KMS-11 (cell line): ENCODE measurements around the gene POLA1.
"Not testable (repeated sequence)": the region's sequence is repeated elsewhere in the genome, so short reads cannot be mapped to it uniquely, and the experiment has no call there.

Source experiments
- H2AFZ ChIP-seq: fragments of 200-600 bp; sonication (generic); 2 replicates; pipeline ENCODE4 v1.6.1; 2016; ENCODE audit warnings: antibody characterized with exemption, mixed run types, low read depth
- H3K27ac ChIP-seq: fragments of 200-600 bp; sonication (generic); 2 replicates; pipeline ENCODE4 v1.6.1; 2016; ENCODE audit warnings: mild to moderate bottlenecking, mixed run types
- H3K27me3 ChIP-seq: fragments of 200-600 bp; sonication (generic); 2 replicates; pipeline ENCODE4 v1.6.1; 2017; ENCODE audit warnings: mild to moderate bottlenecking, low read depth, mixed run types, moderate library complexity; ENCODE audit not compliant: insufficient read depth
- H3K36me3 ChIP-seq: fragments of 200-600 bp; sonication (generic); 2 replicates; pipeline ENCODE4 v1.6.1; 2017; ENCODE audit warnings: mild to moderate bottlenecking, mixed run types; ENCODE audit not compliant: insufficient read depth
- H3K4me1 ChIP-seq: fragments of 200-600 bp; sonication (generic); 2 replicates; pipeline ENCODE4 v1.6.1; 2016; ENCODE audit warnings: mild to moderate bottlenecking, low read depth, mixed run types; ENCODE audit not compliant: poor library complexity, severe bottlenecking
- H3K4me2 ChIP-seq: fragments of 200-600 bp; sonication (generic); 2 replicates; pipeline ENCODE4 v1.7.0; 2016; ENCODE audit warnings: mild to moderate bottlenecking, mixed run types
- H3K4me3 ChIP-seq: fragments of 200-600 bp; sonication (generic); IDR thresholded peaks from 2 replicates; pipeline ENCODE4 v1.6.1; 2017; ENCODE audit warnings: low read depth, low read length, mixed read lengths; ENCODE audit not compliant: insufficient read depth
- H3K79me2 ChIP-seq: fragments of 200-600 bp; sonication (generic); 2 replicates; pipeline ENCODE4 v1.6.1; 2016; ENCODE audit warnings: low read depth, mixed run types; ENCODE audit not compliant: insufficient read depth
- H3K9ac ChIP-seq: fragments of 200-600 bp; sonication (generic); 2 replicates; pipeline ENCODE4 v1.6.1; 2016; ENCODE audit warnings: mild to moderate bottlenecking, mixed run types
- H4K20me1 ChIP-seq: fragments of 200-600 bp; sonication (generic); 2 replicates; pipeline ENCODE4 v1.6.1; 2016; ENCODE audit warnings: mild to moderate bottlenecking, mixed run types; ENCODE audit not compliant: insufficient read depth
- TF ChIP-seq, protein P1 (sequence below): fragments of 200-600 bp; sonication (generic); conservative IDR thresholded peaks from 2 replicates; pipeline ENCODE4 v1.6.1; 2017; ENCODE audit warnings: low read depth, mild to moderate bottlenecking, antibody characterized with exemption, low read length, moderate library complexity, mixed read lengths

Gene POLA1

DNA sequence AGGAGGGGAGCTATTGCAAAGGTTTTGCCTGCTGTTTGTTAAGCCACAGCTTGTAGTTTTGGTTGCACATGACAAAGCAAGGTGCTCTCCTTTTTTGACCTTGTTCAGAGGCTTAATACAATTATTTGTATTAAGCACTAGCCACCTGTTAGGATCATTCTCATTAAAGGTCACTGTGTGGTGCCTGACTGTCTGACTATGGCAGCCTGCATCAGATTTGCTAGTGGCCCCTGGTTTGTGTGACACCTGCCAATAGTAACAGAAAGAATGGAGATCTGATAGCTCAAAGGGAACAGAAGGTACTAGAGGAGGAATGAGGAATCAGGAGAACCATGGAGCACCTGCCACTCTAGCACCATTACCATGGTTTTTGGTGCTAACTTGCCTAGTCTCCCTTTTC is 102.5 kb downstream of the POLA1 start:
- Histone ChIP-seq H3K27ac (no peak overlapping the region), H3K4me1 (peaks cover 10% of the 10 kb centered on the region), H3K4me2 (no peak overlapping the region), H3K9ac (no peak overlapping the region), H4K20me1 (no peaks in the 10 kb centered on the region), H3K27me3 (no peaks in the 10 kb centered on the region), H3K79me2 (no peaks in the 10 kb centered on the region), H2AFZ (no peak overlapping the region), H3K36me3 (no peaks in the 10 kb centered on the region), H3K4me3 (no peak overlapping the region)
- TF ChIP-seq, protein P1, sequence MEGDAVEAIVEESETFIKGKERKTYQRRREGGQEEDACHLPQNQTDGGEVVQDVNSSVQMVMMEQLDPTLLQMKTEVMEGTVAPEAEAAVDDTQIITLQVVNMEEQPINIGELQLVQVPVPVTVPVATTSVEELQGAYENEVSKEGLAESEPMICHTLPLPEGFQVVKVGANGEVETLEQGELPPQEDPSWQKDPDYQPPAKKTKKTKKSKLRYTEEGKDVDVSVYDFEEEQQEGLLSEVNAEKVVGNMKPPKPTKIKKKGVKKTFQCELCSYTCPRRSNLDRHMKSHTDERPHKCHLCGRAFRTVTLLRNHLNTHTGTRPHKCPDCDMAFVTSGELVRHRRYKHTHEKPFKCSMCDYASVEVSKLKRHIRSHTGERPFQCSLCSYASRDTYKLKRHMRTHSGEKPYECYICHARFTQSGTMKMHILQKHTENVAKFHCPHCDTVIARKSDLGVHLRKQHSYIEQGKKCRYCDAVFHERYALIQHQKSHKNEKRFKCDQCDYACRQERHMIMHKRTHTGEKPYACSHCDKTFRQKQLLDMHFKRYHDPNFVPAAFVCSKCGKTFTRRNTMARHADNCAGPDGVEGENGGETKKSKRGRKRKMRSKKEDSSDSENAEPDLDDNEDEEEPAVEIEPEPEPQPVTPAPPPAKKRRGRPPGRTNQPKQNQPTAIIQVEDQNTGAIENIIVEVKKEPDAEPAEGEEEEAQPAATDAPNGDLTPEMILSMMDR = no peak

DNA sequence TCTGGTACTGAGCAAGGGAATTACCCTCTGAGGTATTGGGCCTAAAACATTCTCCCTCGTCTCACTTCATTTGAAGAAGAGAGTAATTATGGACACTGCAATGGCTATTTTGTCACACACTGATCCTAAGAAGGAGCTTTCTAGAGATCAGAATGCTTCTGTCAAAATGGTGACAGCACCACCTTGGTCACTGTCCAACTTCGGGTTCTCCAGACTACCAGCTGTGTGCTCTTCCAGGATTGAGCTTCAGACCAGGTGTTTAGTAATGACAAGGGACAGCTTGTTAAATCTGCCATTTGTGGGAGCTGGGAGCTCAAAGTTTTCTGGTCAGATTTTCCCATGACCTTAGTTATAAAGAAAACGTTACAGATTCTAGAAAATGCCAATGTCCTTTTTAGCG is 105.4 kb downstream of the POLA1 start:
- Histone ChIP-seq H3K4me2 (no peak overlapping the region), H4K20me1 (no peaks in the 10 kb centered on the region), H3K4me1 (no peaks in the 10 kb centered on the region), H3K4me3 (no peak overlapping the region), H3K79me2 (no peaks in the 10 kb centered on the region), H3K27me3 (no peaks in the 10 kb centered on the region), H3K9ac (no peak overlapping the region), H3K36me3 (no peaks in the 10 kb centered on the region), H2AFZ (no peak overlapping the region), H3K27ac (no peak overlapping the region)
- TF ChIP-seq, protein P1 = no peak

DNA sequence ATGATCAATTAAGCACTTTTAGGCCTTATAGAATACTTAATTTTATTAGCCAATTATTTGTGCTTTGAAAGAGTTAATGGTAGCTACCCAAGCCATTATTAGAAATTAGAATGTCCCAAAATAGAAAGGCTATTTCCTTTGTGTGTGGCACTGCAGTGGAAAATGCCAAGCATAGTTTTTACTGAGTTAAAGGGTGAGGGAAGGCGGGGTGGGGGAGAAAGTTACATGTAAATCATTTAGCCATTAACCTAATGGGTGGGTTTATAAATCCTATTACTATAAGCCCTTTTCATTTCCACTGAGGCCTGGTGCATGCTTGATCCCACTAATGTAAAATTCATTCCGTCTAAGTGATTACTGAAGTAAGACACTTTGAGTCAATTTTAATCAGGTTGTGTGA is 105.8 kb downstream of the POLA1 start:
- H3K4me2 ChIP-seq = no peak overlapping the region
- H3K36me3 ChIP-seq = no peaks in the 10 kb centered on the region
- H3K9ac ChIP-seq = no peak overlapping the region
- H4K20me1 ChIP-seq = no peaks in the 10 kb centered on the region
- no peaks in the 10 kb centered on the region for H3K27me3 ChIP-seq
- H3K79me2 ChIP-seq = no peaks in the 10 kb centered on the region
- no peak overlapping the region for H2AFZ ChIP-seq
- H3K27ac ChIP-seq = no peak overlapping the region
- H3K4me3 ChIP-seq = no peak overlapping the region
- no peaks in the 10 kb centered on the region for H3K4me1 ChIP-seq
- TF ChIP-seq, protein P1 = no peak

DNA sequence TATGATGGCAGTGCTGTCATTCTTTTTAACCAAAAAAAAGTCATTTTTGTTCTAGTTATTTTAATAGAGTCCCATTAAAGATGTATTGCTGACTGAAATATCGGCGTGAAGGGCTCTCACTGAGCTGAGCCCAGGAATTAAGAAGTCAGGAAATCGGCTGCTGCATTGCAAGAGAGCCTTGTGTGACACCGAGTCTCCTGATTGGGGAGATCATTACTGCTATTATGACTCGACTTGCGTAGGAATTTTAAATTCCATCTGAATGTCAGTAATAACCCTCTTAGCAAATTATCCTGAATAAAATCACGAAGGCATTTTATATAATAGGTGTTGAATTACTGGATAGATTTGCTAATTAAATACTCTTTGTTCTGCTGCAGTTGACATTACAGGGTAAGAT is 111.5 kb downstream of the POLA1 start:
- no peaks in the 10 kb centered on the region for H3K36me3 ChIP-seq
- no peak overlapping the region for H3K4me3 ChIP-seq
- TF ChIP-seq, protein P1 = no peak
- no peaks in the 10 kb centered on the region for H3K79me2 ChIP-seq
- H3K9ac ChIP-seq = no peak overlapping the region
- H3K27me3 ChIP-seq = no peaks in the 10 kb centered on the region
- no peak overlapping the region for H3K4me2 ChIP-seq
- H3K27ac ChIP-seq = no peak overlapping the region
- no peaks in the 10 kb centered on the region for H4K20me1 ChIP-seq
- H3K4me1 ChIP-seq = peaks cover 6% of the 10 kb centered on the region
- no peak overlapping the region for H2AFZ ChIP-seq

DNA sequence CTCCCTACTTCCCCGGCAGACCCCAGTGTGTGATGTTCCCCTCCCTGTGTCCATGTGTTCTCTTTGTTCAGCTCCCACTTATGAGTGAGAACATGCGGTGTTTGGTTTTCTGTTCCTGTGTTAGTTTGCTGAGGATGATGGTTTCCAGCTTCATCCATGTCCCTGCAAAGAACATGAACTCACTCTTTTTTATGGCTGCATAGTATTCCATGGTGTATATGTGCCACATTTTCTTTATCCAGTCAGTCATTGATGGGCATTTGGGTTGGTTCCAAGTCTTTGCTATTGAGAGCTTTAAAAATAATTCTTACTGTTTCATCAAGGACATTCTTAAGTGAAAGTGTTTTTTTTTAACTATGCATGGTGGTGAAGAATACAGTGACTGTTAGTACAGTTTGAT is 126.1 kb downstream of the POLA1 start:
- not testable (repeated sequence) for H3K4me2 ChIP-seq, H3K27ac ChIP-seq, H4K20me1 ChIP-seq, H3K9ac ChIP-seq, H3K36me3 ChIP-seq, H3K27me3 ChIP-seq, H3K4me1 ChIP-seq, H2AFZ ChIP-seq, H3K79me2 ChIP-seq, H3K4me3 ChIP-seq
